ENCODE results near the gene USP10.

DNA sequence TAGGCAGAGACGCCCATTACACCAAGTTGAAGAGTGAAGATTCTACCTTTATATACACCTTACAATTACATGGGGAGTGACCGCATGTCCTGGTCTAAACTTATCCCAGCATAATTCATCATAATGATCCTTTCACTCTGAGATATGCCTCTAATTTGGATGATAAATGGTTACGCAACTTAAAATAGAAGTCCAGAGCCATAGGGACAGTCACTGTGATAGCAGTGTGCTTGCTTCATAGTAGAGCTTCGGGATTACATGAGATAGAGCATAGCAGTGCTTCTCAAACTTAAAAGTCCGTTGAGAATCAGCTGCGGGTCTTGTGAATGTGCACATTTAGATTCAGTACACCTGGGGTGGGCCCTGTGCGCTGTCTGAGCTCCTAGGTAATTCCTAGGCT, 16.9 kb downstream of the USP10 start:
- TF ChIP-seq, protein P1, sequence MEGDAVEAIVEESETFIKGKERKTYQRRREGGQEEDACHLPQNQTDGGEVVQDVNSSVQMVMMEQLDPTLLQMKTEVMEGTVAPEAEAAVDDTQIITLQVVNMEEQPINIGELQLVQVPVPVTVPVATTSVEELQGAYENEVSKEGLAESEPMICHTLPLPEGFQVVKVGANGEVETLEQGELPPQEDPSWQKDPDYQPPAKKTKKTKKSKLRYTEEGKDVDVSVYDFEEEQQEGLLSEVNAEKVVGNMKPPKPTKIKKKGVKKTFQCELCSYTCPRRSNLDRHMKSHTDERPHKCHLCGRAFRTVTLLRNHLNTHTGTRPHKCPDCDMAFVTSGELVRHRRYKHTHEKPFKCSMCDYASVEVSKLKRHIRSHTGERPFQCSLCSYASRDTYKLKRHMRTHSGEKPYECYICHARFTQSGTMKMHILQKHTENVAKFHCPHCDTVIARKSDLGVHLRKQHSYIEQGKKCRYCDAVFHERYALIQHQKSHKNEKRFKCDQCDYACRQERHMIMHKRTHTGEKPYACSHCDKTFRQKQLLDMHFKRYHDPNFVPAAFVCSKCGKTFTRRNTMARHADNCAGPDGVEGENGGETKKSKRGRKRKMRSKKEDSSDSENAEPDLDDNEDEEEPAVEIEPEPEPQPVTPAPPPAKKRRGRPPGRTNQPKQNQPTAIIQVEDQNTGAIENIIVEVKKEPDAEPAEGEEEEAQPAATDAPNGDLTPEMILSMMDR (IDR thresholded peaks at IDR 0.05), result no peak
- no peak for TF ChIP-seq ZFX (IDR thresholded peaks at IDR 0.05; ENCODE audit: borderline replicate concordance)

Measured in 22Rv1 (cell line).